Progenitor cell of endocrine pancreas (in vitro differentiated cells): Measurements from ENCODE around the gene ADAM23. TPM values are rescaled to one million over a fixed set of nuclear protein-coding genes. Genes with fewer than 3 reads are reported as not detected.

Source experiments
- DNase-seq: peaks from one replicate; pipeline ENCODE4 v3.0.0; 2021; ENCODE audit warnings: low spot score; ENCODE audit not compliant: unreplicated experiment
- H3K27ac Mint-ChIP-seq: 2 replicates; pipeline ENCODE4 v1.8.0; 2021; ENCODE audit warnings: mild to moderate bottlenecking, moderate library complexity, mixed read lengths
- H3K27me3 Mint-ChIP-seq: 2 replicates; pipeline ENCODE4 v1.8.0; 2021; ENCODE audit warnings: mixed read lengths
- H3K36me3 Mint-ChIP-seq: 2 replicates; pipeline ENCODE4 v1.8.0; 2022; ENCODE audit warnings: mixed read lengths; ENCODE audit not compliant: insufficient read depth
- H3K4me1 Mint-ChIP-seq: 2 replicates; pipeline ENCODE4 v1.8.0; 2021; ENCODE audit warnings: low read depth, mixed read lengths
- H3K4me3 Mint-ChIP-seq: 2 replicates; pipeline ENCODE4 v1.8.0; 2021; ENCODE audit warnings: low read depth, mild to moderate bottlenecking, moderate library complexity, mixed read lengths
- H3K9me3 Mint-ChIP-seq: 2 replicates; pipeline ENCODE4 v1.8.0; 2021; ENCODE audit warnings: low read depth, mixed read lengths
- CTCF ChIP-seq: fragments of 200-600 bp; sonication (generic); IDR thresholded peaks from one replicate; pipeline ENCODE4 v1.5.0; 2021; ENCODE audit warnings: antibody characterized with exemption, mild to moderate bottlenecking; ENCODE audit not compliant: unreplicated experiment
- total RNA-seq: library from RNA; stranded (reverse); gene quantifications from 2 replicates; pipeline ENCODE4 v1.2.1, GENCODE V29; 2021

Gene ADAM23
- total RNA-seq, 1 donor from 2014 or later: 16.0 TPM

DNA sequence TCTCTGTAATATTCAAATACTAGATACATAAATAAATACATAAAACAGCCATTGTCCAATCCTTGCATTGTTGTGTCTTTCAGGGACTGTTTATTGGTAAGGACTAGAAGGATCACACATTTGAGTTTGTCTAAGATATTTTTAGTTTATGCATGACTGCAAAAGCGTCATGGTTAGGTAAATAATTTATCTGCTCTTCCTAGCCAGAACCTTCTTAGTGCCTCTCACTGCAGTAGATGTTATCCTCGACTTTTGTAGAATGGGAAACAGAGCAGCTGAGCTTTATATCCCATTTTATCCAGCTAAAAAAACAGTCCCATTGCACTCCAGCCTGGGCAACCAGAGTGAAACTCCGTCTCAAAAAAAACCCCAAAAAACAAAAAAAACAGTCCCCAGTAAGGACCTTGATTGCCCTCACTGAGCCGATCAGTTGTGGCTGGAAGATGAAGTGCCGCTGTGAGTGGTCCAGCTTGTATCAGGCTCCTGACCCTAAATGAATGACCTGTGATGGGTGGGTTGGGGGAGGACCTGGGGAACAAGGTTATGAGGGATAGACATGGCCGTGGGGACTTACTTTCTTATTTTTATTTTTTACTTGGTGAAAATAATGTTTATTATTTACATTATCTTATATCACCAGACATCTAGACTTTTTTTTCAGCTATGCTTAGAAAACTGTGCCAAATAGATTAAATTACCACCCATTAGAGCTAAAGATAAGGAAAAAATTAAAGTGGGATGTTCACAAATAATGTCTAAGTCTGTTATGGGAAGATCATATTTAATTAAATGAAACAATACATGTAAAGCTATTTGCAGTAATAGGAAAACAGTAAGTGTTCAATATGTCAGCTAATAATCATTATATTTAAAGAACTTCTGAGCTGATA lies 10.9 kb upstream of the ADAM23 start:
- DNase-seq: no peak
- peaks cover 4% of the 10 kb centered on the region for H3K27me3 Mint-ChIP-seq
- no peak overlapping the region for H3K27ac Mint-ChIP-seq
- H3K9me3 Mint-ChIP-seq: no peaks in the 10 kb centered on the region
- H3K4me1 Mint-ChIP-seq: no peaks in the 10 kb centered on the region
- TF ChIP-seq CTCF: no peak
- H3K4me3 Mint-ChIP-seq: no peak overlapping the region
- H3K36me3 Mint-ChIP-seq: no peaks in the 10 kb centered on the region

DNA sequence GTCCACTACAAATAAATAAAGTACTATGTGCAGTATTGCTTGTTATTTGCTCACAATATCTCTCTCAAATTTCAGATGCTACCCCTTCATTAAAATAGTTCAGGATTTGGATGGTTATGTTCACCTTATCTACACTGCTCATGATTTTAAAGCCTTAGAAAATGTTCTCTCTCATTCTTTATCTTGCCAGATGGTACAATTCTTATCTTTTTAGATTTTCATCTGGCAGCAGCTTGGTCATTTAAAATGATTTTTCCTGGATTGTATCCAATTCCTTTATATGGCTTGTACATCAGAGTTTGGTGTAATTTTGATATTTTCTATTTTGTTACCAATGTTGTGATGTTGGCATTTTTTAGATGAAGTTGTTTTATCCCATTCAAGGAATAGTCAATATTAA lies 10.1 kb upstream of the ADAM23 start:
- Mint-ChIP-seq H3K9me3 (no peaks in the 10 kb centered on the region), H3K4me1 (no peaks in the 10 kb centered on the region), H3K27me3 (peaks cover 8% of the 10 kb centered on the region), H3K36me3 (no peaks in the 10 kb centered on the region), H3K27ac (no peak overlapping the region), H3K4me3 (no peak overlapping the region)
- TF ChIP-seq CTCF: no peak
- no peak for DNase-seq

GRCh38 chr2:206433686-206434085 lies 9.6 kb upstream of the ADAM23 start:
- TF ChIP-seq CTCF: no peak
- no peaks in the 10 kb centered on the region for H3K36me3 Mint-ChIP-seq
- no peaks in the 10 kb centered on the region for H3K9me3 Mint-ChIP-seq
- no peaks in the 10 kb centered on the region for H3K4me1 Mint-ChIP-seq
- no peak overlapping the region for H3K4me3 Mint-ChIP-seq
- H3K27ac Mint-ChIP-seq: no peak overlapping the region
- peaks cover 12% of the 10 kb centered on the region for H3K27me3 Mint-ChIP-seq
- DNase-seq: no peak

DNA sequence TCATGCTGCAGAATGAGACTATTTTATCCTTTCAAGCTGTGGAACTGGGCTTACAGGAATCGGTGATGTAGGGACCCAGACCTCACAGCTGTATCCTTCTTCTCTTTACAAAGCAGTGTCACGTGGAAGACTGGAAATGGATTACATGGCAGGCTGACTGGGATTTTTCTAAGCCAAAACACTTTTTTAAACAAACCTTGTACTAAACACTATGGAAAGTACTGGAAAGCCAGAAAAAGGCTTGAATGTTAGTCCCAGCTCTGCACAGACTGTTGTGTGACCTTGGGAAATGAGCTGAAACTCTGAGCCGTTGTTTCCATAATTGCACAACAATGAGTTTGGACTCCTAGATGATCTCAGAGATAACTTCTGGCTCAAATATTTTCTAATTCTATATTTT lies 7.6 kb upstream of the ADAM23 start:
- DNase-seq: no peak
- H3K4me3 Mint-ChIP-seq: no peak overlapping the region
- TF ChIP-seq CTCF: no peak
- H3K4me1 Mint-ChIP-seq: no peaks in the 10 kb centered on the region
- no peak overlapping the region for H3K27ac Mint-ChIP-seq
- no peaks in the 10 kb centered on the region for H3K36me3 Mint-ChIP-seq
- H3K9me3 Mint-ChIP-seq: no peaks in the 10 kb centered on the region
- H3K27me3 Mint-ChIP-seq: peaks cover 26% of the 10 kb centered on the region

DNA sequence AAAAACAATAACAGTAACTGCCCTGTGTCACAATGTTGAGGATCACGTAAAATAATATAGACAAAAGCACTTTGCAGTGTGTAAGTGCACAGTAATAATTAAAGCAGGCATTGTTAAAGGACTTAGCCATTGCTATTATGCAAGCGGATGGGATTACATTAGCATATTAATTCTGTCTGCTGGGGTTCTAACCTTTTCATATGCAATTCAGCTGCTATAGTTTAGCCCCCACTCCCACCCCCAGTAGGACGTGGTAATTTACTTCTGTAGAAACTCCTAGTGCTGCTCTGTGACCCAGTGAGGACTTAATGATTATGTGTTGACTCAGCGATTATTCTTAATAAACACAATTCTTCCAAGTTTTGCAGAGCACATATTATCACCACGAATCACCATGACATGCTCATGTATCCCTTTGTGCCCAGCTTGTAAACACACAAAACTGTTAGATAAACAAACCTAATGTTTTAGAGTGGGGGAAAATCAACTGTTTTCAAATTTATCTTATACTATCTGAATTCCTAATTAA lies 5.1 kb upstream of the ADAM23 start:
- H3K27ac Mint-ChIP-seq: no peak overlapping the region
- H3K9me3 Mint-ChIP-seq: no peaks in the 10 kb centered on the region
- H3K27me3 Mint-ChIP-seq: peaks cover 42% of the 10 kb centered on the region
- no peak for DNase-seq
- no peaks in the 10 kb centered on the region for H3K36me3 Mint-ChIP-seq
- no peak for TF ChIP-seq CTCF
- peaks cover 3% of the 10 kb centered on the region for H3K4me1 Mint-ChIP-seq
- no peak overlapping the region for H3K4me3 Mint-ChIP-seq
